NCI-H345 treated with DMSO at 0.1 percent for 48 hours (cell line): Measurements from ENCODE around the gene PRDM12.

Experiments used
- DNase-seq: peaks from one replicate; lab custom pipeline; 2025; ENCODE audit not compliant: unreplicated experiment; lab: John Stamatoyannopoulos, UW

PRDM12 gene

DNA sequence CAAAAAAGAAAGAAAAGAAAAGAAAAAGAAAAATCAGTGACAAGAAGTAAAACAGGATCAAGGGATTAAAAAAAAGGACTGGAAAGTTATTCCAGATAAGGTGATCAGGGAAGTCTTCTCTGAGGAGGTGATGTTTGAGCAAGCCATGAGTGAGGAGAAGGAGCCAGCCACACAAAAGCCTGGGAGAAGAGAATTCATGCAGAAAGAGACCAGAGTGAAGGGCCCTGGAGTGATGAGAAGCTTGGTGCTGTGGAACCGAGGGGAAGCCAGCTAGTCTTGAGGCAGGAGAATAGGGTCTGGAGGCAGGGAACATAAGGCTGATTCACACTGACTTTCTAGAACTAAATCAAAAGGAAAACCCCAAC, 25.2 kb downstream of the PRDM12 start:
- no peak for DNase-seq

DNA sequence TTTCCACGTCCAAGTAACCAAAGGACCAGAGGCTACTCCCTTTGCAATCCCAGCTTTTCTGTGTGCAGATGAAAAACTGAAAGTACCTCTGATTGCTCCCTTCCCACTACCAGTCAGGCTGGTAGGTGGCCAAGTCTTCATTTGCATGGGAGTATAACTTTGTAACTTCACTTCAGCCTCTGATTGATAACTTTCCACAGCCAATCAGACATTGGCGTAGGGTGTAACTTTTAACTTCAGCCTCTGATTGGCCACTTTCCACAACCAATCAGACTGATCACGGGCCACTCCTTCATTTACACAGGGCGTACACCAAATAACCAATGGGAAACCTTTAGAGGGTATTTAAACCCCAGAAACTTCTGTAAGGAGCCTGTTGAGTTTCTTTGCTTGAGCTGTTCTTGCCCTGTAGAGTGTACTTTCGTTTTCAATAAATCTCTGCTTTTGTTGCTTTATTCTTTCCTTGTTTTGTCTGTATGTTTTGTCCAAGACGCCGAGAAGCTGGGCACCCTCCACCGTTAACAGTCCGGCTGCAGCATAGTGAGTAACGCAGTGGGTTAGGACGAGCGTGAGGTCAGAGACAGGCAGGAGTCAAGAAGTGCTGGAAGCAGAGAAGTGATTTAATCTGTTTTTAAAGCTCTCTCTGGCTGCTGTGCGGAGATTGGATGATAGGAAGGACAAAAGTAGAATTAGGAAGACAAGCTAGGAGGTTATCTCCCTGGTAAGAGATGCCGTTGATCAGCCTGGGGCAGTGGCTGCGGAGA, 25.7 kb downstream of the PRDM12 start:
- no peak for DNase-seq

DNA sequence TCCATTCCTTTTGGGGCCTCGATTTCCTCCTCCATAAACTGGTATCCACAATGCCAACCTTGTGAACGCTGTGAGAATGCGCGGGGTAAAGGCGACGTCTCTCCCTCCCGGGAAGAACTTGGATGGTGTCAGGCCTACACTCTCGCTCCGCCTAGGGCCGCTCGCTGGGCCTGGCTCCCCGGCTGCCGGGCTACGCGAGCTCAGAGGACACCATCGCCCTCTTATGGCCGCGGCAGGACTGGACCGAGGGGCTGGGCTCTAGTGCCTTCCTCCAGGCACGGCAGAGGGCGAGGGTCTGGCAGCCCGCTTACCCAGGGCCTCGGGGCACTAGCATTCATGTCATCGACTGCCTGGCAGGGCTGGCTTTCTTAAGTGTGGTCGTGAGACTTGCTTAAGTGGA, 27.9 kb downstream of the PRDM12 start:
- DNase-seq = no peak

DNA sequence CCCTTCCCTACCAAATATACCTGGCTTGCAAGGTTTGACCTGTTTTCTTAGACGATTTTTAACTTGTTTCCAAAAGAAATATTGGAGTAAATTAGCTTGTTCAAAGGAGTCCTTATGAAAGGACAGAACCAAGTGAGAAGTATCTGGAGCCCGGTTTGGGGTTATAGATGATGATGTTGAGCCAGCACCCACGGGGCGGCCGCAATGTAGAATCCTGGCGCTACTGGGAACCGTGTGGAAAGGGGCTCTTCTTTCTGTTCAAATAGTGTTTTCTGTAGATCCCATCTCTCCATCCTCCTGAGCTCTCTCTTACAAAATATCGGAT, 28.7 kb downstream of the PRDM12 start:
- DNase-seq = no peak

DNA sequence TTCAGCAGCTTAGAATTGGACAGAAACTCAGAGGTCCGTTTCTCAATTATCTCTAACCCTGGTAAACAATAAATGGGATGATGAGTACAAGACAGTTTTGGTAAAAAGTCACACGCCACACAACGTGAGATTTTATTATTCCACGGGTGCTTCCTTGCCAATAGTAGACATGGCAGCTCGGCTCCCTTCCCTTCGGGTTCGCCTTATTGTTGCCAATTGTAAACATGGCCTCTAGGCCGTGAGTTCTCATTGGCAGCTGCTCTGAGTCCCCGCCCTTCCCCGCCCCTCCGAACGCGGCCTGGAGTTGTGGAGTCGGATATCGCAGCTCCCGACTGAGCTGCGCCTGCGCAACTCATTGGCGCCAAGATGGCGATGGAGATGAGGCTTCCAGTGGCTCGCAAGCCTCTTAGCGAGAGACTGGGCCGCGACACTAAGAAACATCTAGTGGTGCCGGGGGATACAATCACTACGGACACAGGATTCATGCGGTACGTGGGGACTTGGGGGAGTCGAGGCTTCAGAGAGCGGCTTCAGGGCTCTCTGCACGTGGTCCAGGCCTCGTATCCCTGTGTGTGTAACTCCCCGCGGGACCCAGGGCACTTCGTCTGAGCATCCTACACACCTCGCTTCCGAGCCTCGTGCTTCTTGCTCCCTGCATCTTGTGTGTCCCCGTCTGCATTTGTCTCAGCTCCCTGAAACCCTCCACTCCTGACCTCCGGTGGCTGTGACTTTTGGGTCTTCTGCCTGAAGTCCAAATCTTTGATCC, 29.2 kb downstream of the PRDM12 start, which contains the start of gene EXOSC2:
Gene EXOSC2 (plus strand): TSS at position 355 of the 766 bp plus-strand sequence. CDS start 12 bp downstream, at position 367.
- peak; percentile 95 for DNase-seq

DNA sequence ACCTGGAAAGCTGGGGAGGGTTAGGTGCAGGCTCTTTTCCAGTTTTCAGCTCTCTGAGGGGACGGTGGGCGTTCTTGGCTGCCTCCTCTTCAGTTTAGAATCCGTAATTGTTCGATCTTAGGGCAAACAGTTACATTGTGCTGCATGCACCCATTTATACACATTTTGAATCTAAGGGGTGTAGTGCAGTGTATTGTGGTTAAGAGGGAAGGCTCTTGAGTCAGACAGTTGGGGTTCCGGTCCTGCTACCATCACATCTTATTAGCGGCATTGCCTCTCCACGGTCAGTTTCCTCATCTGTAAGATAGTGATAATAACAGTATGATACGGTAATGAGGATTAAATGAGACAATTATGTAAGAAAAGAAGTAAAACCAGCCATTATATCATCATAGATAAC, 29.8 kb downstream of the PRDM12 start:
- no peak for DNase-seq

DNA sequence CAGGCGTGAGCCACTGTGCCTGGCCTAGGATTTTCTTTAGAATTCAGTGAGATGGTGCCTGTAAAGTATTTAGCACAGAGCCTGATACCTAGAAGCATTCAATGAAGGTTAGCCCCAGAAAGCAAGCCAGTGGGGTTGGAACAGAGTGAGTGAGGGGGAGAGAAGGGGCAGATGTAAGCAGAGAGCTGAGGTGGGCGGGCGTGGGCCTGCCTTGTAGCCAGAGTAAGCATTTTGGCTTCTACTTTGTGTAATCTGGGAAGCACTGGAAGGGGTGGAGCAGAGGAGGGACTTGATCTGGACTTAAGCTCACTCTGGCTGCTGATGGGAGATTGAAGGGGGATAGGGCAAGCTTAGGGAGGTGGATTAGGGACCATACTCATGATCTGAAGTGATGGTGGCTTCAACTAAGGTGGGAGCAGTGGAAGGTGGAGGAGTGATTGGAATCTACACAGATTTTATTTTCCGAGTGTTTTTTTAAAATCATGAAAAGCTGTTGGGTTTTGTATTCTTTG, 31.8 kb downstream of the PRDM12 start:
- DNase-seq = no peak

DNA sequence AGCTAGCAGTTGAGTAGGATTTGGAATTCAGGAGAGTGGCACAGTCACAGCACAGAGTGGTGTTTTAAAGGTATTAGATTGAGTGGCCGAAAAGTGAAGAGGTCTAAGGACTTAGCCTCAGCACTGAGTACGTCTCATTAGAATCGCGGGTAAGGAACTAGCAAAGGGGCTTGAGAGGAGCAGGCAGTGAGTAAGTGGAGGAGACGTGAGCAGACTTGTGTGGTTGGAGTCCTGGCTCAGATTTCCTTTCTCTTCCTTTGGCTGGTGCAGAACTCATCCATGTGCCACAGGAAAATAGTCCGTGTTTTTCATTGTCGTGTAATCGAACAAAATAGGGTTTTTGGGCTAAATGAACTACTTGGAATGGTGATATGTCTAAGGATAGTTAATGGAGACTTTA, 32.6 kb downstream of the PRDM12 start:
- DNase-seq = no peak

DNA sequence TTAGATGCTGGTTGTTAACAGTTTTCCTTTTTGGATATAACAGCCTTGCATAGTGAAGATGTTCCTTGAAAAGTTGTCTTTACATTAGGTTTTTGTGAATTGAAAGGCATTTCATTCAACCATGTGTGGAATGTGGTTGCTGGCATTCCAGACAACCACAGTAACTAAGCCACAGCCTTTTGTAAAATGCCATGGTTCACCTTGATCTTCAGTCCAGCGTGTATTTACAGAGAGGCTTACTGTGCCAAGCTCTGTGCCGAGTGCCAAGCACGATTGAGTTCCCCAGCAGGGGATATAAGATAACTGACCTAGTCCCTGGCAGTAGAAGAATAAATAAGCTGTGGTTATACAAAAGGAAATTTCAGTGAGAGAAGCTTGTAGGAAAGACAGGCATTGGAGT, 34.1 kb downstream of the PRDM12 start:
- no peak for DNase-seq

DNA sequence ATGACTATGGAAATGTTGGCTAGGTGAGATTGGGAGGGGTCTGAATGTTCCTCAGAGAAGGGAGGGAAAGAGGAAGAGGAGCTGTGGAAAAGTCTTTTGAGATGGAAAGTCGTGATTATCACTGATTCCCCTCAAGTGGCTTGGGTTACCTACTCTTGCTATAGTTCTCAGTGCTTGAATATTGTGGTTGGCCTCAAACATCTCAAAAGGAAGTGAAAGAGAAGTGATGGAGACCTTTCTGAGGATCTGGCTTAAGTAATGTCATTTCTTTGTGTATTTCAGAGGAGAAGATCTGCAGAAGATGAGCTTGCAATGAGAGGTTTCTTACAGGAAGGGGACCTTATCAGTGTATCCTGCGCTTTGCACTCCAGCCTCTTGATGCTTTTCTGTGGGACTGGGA, 34.7 kb downstream of the PRDM12 start:
- DNase-seq = no peak

DNA sequence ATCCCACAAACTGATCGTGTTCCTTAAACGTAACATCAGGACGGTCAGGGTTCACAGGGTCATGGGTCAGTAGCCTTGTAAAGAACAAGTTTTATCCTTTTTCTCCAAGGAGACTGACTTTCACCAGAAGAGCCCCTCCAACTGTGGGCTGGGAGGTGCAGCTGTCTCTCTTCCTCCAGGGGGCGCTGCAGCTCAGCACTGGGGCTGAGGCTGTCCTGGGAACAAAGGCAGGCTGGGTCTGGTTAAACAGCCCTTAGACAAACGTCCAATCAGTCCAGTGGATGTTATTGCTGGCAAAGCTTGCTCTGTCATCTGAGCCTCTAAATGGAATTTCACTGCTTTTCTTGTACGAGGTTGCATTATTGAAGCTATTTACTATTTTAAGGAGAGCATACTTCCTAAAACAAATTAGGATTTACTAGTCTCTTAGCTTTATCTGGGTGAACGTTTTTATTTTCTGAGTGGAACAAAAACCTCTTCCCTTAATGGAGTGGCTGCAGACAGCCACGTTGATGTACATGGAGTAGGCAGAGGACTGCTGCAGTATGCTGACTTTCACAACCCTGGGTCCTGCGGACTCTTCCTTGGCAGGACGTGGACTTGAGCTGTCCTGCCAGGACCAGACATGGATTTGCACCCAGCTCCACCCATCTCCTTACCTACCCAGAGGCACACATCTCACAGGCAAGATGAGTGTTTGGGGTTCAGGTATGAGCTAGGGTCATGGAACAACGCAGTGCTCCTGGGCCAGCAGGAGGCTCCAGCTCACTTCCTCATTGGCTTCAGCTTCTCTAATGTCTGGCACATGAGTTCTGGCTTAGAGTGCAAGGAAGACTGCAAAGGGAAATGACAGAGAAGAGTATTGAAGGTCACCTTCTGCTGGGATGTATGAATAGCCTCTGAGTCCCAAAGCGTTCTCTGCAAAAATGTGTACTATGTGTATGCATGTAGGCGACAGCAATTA, 36.9 kb downstream of the PRDM12 start:
- DNase-seq = peak; percentile 24

DNA sequence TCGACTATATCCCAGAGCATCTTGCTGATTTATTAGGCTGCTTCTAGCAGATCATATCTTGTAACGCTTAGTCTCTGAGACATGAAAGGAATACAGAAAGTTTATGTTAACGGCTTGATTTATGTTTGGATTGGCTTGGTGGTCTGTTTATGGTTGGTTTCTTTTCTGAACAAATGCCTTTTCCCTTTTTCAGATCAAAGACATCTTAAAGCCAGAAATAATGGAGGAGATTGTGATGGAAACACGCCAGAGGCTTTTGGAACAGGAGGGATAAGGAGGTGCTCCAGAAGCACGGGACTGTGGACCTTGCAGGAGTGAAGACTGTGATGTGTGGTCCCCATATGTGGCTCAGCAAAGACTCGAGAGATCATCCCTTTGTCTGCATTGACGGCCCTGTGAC, 39.1 kb downstream of the PRDM12 start:
- no peak for DNase-seq

DNA sequence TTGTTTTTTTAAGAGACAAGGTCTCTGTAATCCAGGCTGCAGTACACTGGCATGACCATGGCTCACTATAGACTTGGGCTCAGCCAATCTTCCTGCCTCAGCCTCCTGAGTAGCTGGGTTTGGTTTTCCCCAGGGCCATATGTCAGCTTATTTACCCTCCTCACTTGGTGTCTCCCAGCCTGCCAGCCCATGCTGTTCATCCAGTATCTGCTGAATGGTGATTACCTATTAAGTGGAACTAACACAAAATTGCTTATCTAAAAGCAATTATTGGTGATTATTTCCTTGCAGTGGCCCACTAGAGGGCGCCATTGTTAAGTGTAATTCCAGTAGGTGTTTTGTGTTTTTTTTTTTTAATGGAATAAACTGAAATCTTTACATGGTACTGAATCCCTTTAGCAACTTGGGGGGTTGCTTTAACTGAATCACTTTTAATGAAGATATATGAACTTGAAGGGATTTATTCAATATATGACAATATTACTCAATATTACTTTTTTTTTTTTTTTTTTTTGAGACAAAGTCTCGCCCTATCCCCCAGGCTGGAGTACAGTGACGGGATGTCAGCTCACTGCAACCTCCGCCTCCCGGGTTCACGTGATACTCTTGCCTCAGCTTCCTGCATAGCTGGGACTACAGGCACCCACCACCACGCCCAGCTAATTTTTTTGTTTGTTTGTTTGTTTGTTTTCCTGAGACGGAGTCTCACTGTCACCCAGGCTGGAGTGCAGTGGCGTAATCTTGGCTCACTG, 43.0 kb downstream of the PRDM12 start:
- peak; percentile 23 for DNase-seq

DNA sequence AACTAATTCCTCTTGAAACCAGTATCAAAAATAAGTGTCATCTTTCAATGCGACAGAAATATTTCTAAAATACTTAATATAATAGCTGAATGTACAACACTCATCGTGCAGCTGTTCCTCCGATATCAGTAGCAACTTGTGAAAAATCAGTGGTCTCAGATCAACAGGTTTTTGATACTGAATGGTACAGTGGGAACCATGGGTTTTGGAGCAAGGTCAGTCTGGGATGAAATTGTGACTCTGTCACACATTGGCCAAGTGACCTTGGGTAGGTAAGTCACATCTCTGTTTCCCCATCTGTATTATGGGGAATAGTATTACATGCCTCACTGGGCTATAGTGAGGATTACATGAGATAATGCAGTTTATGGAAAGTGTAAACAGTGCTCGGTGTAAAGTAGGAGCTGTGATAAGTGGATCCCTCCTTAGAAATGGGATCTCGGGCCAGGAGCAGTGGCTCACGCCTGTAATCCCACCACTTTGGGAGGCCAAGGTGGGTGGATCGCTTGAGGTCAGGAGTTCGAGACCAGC, 46.5 kb downstream of the PRDM12 start:
- no peak for DNase-seq

DNA sequence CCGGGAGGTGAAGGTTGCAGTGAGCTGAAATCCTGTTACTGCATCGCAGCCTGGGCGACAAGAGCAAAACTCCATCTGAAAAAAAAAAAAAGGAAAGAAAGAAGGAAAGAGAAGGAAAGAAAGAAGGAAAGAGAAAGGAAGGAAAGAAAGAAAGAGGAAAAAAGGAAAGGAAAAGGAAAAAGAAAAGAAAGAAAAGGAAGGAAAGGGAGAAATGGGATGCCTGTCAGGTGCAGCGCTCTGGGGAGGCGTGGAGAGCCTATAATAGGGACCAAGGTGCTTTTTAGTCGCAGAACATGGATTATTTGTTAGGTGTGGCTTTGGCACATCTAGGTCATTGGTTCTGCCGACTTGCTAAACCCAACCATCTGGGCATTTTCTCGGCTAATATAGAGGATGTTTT, 47.1 kb downstream of the PRDM12 start:
- DNase-seq = no peak

DNA sequence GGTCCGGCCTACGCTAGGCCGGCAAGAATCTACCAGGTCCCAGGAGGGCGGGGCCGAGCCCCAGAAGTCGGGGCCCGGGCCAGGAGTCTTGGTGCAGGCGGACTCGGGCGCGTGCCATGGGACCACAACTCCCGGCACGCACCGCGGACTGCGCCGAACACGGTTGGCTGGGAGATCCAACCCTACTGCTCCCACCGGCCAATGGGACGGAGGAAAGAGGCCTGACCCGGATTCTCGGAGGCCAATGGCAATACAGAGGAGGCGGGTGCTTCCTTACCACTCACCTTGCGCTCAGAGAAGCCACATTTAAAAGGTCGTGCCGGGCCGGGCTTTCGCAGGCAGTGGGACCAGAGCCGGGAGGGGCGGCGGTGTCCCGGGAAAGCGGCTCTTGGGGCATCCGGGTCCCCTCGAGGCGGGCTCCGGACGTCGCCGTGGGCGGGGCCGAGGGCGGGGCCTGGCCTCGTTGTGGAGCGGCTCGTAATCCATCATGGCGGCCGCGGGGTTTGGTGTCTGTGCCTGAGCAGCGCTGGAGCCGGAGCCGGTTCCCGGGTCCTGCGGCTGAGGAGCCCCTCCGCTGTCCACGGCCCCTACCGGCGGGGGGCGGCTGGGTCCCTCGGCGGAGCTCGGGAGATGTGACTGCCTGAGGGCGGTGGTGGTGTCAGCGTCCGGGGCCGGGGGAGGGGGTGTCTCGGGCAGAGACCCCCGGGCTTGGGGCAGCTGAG, 48.3 kb downstream of the PRDM12 start:
- DNase-seq = peak; percentile 93

DNA sequence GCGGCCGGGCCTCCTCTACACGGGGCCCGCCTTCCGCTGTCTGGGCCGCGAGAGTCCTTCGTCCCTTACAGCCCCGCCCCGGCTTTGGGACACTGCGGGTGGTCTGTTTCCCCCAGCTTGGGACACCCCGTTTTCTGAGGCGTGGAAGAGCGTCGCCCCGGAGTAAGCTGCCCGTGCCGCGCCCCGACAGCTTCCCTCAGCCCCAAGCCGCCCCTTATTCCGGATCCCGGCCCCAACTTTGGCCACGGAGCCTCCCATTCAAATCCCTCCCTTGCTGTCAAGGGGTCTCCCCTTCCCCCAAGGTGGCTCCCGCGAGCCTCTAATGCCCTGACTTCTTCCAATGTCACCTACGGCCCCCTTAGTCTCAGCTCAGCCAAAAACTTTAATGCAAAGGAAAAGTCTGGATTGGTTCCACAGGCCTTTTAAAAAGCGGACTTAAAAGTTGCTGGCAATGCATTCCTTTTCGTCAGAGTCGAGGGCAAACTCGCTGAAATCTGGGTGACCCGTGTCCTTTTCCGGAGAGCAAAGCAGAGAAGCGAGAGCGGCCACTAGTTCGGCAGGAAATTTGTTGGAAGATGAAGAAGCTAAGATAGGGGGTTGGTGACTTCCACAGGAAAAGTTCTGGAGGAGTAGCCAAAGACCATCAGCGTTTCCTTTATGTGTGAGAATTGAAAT, 49.0 kb downstream of the PRDM12 start:
- DNase-seq = no peak

DNA sequence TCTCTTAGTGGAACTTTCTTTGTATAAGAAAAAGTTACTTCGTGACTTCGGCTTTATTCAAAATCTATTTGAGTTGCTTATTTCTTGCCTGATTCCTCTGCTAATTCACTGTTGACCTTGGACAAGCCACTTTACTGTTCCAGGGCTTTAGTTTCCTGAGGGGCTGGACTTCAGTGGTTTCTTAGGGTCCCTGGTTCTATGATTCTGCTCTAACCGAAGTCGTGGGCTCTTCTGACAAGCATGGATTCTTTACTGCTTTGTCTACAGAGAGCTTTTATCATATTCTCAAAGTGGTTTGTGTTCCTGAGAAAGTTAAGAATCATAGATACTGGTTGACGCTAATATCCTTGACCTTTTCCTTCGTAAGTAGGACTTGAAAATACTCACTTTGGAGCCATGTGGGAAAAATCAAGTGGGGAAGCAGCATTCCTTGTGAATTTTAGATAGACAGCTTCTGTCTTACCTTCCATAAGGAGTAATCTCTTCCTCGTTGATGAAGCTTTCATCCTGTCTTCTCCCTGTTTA, 50.3 kb downstream of the PRDM12 start:
- no peak for DNase-seq

DNA sequence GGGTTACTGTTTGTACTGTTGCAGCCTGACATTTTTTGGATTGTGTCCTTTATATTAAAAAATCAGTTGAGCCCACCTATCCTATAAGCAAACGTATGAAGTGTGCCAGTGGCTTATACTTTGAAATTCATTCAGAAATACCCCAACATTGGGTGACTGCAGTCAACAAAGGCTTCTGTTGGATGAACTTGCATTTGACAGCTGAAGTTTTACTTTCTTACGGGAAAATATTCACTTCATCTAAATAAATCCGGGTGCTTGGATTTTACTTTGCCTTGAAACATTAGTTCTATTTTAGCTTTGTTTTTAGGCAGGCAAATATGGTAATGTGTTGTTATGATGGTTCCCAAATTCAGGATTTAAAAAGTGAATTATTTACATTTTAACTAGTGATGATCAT, 50.9 kb downstream of the PRDM12 start:
- DNase-seq = no peak
